NCI-H446 (cell line): Measurements from ENCODE around the gene KRTAP4-5.
"Not testable (repeated sequence)": the region's sequence is repeated elsewhere in the genome, so short reads cannot be mapped to it uniquely, and the experiment has no call there.

Experiments
- DNase-seq, 2 experiments: peaks; one replicate each; lab custom pipeline; 2025; lab: John Stamatoyannopoulos, UW

The KRTAP4-5 gene

DNA sequence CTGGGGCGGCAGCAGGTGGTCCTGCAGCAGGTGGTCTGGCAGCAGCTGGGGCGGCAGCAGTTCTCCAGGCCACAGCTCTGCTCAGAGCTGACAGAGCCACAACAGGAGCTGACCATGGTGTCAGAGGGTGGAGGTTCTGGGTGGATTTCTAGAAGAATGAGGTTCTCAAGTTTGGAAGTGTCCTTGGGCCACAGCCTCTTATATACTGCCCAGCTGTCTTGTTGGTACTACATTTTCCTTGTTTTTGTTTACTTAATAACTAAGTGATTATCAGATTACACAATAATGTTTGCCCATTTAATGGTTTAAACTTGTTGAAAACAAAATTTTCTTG is at the start of gene KRTAP4-5:
Gene KRTAP4-5 (minus strand): TSS at position 174 of the 334 bp plus-strand sequence. CDS start 58 bp downstream, at position 116.
- no peak for DNase-seq

- DNase-seq: no peak
Measured at GRCh38 chr17:41196068-41196467, 46.4 kb upstream of the KRTAP4-5 start.

DNA sequence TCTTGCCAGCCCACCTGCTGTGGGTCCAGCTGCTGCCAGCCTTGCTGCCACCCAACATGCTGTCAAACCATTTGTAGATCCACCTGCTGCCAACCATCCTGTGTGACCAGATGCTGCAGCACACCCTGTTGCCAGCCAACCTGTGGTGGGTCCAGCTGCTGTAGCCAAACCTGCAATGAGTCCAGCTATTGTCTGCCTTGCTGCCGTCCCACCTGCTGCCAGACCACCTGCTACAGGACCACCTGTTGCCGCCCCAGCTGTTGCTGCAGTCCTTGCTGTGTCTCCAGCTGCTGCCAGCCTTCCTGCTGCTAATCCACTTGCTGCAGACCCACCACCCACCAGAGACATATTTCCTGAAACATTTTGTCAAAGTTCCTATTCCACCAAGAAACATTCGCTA is 40.7 kb upstream of the KRTAP4-5 start:
- DNase-seq: no peak

DNA sequence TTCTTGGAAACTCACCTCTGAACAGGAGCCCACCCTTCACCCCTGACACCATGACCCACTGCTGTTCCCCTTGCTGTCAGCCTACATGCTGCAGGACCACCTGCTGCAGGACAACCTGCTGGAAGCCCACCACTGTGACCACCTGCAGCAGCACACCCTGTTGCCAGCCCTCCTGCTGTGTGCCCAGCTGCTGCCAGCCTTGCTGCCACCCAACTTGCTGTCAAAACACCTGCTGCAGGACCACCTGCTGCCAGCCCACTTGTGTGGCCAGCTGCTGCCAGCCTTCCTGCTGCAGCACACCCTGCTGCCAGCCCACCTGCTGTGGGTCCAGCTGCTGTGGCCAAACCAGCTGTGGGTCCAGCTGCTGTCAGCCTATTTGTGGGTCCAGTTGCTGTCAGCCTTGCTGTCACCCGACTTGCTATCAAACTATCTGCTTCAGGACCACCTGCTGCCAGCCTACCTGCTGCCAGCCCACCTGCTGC is 40.3 kb upstream of the KRTAP4-5 start, which contains the start of gene KRTAP9-1:
Gene KRTAP9-1 (plus strand): TSS at position 51 of the 482 bp plus-strand sequence. CDS start 0 bp downstream, at position 51.
- DNase-seq: not testable (repeated sequence)

- no peak for DNase-seq
Measured at GRCh38 chr17:41186872-41187271, 37.2 kb upstream of the KRTAP4-5 start.

GRCh38 chr17:41185001-41185400 is 35.4 kb upstream of the KRTAP4-5 start:
- no peak for DNase-seq

DNA sequence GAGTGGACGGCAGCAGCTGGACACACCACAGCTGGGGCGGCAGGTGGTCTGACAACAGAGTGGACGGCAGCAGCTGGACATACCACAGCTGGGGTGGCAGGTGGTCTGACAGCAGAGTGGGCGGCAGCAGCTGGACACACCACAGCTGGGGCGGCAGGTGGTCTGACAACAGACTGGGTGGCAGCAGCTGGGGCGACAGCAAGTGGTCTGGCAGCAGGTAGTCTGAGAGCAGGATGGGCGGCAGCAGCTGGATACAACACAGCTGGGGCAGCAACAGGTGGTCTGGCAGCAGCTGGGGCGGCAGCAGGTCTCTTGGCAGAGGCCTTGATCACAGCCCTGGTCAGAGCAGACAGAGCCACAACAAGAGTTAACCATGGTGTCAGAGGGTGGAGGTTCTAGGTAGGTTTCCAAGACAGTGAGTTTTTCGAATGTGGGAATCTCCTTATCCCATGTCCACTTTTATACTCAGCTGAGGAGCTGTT is 34.9 kb upstream of the KRTAP4-5 start, which contains the start of gene KRTAP4-1:
Gene KRTAP4-1 (minus strand): TSS at position 432 of the 482 bp plus-strand sequence. CDS start 57 bp downstream, at position 375.
- DNase-seq: no peak

DNA sequence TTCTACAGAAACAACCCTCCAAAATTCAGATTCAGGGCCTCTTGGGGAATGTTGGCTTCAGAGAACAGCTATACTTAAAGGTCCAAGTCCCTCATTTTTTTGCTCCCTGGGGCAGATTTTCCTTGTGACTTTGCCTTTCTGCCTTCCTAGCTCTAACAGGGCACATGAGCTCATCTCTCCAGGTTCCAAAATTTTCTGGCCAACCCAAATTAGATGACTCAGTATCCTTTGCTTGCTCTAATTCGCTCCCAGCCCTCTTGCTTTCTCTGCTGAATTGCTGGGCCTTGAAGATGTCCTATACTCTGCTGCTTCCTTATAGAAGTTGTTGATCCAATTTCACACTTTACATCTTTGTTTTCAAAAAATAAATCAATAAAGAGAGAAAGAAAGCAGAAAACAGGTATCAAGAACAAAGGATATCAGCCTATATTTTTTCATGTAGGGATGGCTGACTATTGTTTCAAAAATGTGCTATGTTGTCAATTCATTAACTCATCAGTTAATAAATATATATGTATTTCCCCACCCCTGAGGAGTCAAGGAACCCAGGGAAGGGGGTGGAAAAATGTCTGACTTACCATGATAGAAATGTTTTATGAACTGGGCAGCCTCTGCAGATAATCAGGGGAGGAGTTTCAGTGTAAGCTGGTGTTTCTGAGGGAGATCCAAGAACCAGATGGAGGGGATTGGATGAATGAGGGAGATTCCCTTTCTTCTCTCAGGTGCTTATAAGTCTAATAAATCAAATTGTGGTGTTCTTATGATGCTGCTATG is 29.4 kb upstream of the KRTAP4-5 start:
- no peak for DNase-seq

- DNase-seq: no peak
Measured at GRCh38 chr17:41178341-41178740, 28.7 kb upstream of the KRTAP4-5 start.

- DNase-seq: no peak
Measured at GRCh38 chr17:41177727-41178271, 28.2 kb upstream of the KRTAP4-5 start, which contains the start of gene KRTAP4-2. KRTAP4-2 (minus strand) TSS chr17:41178221; CDS start chr17:41178164, 57 bp downstream.

DNA sequence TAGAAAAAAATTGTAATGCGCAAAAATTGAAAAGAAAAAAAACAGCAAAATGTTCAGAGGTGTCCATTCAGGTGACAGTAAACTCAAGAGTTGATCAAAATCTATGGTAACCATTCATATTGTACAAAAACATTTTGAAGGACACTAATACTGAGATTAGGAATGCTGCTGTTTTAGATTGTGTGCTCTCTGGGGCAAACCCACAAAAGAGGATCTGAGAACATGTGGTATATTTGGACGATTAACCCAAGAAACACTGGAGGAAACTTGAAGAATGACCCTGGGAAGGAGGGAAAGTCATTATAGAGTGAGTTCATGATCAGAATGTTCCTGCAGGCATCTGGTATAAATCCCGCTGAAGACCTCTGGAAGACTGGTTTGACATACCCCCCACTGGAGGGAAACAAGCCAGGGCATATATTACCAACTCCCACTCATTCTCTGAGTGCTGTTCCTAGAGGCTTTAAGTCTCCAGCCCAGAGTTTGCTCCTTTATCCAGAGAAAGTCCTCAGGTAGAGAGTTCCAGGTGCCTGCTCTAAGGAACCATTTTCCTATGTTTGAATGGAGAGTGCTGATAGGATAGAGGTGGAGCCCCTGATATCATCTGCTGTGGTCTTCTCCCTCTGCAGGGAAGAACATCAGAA is 27.2 kb upstream of the KRTAP4-5 start:
- no peak for DNase-seq

DNA sequence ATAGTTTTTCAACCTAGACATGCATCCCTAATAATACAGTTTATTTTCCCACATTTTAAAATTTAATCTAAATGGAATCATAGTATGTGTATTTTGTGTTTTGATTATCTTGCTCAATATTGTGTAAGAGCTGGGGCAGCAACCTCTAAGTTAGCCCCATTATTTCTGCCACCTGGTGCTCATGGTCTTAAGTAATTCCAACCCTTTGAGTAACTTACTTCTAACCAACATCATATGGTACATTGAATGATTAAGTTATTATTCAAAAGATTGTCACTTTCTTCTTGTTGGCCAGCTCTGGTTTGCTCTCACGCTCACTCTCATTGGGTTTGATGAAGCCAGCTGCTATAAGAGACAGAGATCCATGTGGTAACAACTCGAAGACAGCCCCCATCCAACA is 22.3 kb upstream of the KRTAP4-5 start:
- no peak for DNase-seq

- no peak for DNase-seq
Measured at GRCh38 chr17:41168121-41168520, 18.5 kb upstream of the KRTAP4-5 start, which contains the start of gene KRTAP4-3. KRTAP4-3 (minus strand) TSS chr17:41168221; CDS start chr17:41168172, 49 bp downstream.

- DNase-seq: no peak
Measured at GRCh38 chr17:41167561-41167960, 17.9 kb upstream of the KRTAP4-5 start.

DNA sequence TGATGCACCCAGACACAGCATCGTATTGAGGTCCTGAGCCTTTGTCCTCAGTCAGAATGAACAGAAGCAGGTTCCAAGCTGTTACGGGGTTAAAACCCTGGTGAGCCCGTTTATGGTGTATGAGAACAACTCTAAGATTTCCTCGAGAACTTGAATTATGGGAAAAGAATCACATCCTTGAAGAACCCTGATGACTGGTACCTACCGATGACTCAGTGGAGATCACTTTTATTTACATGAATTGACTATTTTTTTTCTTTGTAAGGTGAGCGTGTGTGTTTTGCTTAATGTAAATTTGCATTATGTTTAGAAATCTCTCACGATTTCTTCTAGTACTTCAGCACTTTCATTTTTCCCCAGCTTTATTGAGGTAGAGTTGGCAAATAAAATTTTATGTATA is 14.2 kb upstream of the KRTAP4-5 start:
- no peak for DNase-seq

DNA sequence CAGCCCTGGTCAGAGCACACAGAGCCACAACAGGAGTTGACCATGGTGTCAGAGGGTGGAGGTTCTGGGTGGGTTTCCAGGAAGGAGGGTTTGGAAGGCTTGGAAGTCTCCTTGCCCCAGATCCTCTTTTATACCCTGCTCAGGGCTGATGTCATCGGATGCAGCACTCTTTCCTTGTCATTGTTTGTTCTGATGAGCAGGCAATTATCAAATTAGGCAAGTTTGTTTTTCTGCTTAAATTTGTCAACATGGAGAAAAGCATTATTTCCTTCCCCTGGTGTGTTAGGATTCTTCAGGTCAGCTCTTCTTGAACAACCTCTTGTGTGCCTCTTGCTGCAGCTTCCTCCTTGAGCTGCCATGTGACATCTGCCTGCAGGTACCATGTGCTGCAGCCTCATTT is 11.0 kb upstream of the KRTAP4-5 start, which contains the start of gene KRTAP4-4:
Gene KRTAP4-4 (minus strand): TSS at position 101 of the 400 bp plus-strand sequence. CDS start 57 bp downstream, at position 44.
- no peak for DNase-seq

DNA sequence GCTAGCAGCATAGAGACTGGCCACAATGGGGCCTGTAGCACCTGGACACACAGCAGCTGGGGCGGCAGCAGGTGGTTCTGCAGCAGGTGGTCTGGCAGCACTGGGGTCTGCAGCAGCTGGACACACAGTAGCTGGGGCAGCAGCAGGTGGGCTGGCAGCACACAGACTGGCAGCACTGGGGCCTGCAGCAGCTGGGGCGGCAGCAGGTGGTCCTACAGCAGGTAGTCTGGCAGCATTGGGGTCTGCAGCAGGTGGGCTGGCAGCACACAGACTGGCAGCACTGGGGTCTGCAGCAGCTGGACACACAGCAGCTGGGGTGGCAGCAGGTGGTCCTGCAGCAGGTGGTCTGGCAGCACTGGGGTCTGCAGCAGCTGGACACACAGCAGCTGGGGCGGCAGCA is 10.6 kb upstream of the KRTAP4-5 start:
- not testable (repeated sequence) for DNase-seq

DNA sequence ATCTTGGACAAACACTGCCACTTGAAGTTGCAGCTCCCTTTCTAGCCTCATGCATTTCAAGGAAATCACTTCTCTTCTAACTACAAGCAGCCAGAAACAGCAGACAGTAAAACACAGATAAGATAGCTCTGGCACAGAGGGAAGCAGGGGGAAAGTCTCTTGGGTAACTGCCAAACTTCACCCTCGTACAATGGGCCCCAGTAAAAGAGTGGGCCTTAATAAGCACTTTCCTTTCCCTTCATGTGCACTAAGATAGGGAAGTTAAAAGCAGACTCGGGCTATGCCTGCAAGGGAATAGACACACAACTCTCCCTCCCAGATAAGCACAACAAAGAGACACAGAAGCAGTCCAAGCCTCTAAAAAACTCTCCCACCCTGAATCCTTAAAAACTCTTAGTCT is 4.2 kb upstream of the KRTAP4-5 start:
- no peak for DNase-seq

GRCh38 chr17:41151525-41151924 is 1.9 kb upstream of the KRTAP4-5 start:
- no peak for DNase-seq

GRCh38 chr17:41150026-41150425 is 401 bp upstream of the KRTAP4-5 start:
- no peak for DNase-seq

GRCh38 chr17:41148971-41149651 is 514 bp downstream of the KRTAP4-5 start:
- DNase-seq: not testable (repeated sequence)
